A549 (cell line): ENCODE data around the gene OR7A10. TPM values are rescaled to one million over a fixed set of nuclear protein-coding genes. Genes with fewer than 3 reads are reported as not detected.

Experiments
- ATAC-seq, 2 experiments: fragments of 200-7000 bp in 1 of 2; fragments of >200 bp in 1 of 2; cut with Nextera tagmentation in 1 of 2; cut with Tn5 transposase in 1 of 2; 3 replicates each; pipeline versions ENCODE4 v1.8.0 to v1.9.1; 2018 to 2020; ENCODE audit warnings: mild to moderate bottlenecking in 1 of 2, moderate library complexity in 1 of 2
- CTCF ChIA-PET: fragments of 300-600 bp; sonication (Branson Sonifier 250); formaldehyde crosslinking; extraction: SDS; loops from one replicate; lab custom pipeline; 2021; ENCODE audit warnings: antibody characterized with exemption, inconsistent platforms; lab: Yijun Ruan, JAX
- POLR2A ChIA-PET: fragments of 350-600 bp; formaldehyde crosslinking; extraction: SDS; loops from one replicate; lab custom pipeline; 2021; ENCODE audit warnings: antibody characterized with exemption, inconsistent platforms; lab: Yijun Ruan, JAX
- DNase-seq, 2 experiments: peaks; one replicate each; pipeline versions ENCODE4 v3.0.0 to v3.0.0-alpha.2; 2011 to 2016; ENCODE audit warnings: low read depth in 1 of 2, low spot score in 1 of 2
- FAIRE-seq: peaks from 2 replicates; lab custom pipeline; 2011; peaks lifted over from hg19 to GRCh38; lab: Jason Lieb, UNC
- H3K27ac ChIP-seq, 2 experiments: fragments of >200 bp; sonication (Bioruptor Twin); formaldehyde crosslinking; 3 replicates each; pipeline ENCODE4 v1.5.1; 2016 to 2017
- H3K4me1 ChIP-seq: fragments of >200 bp; sonication (Bioruptor Twin); formaldehyde crosslinking; 3 replicates; pipeline ENCODE4 v1.6.1; 2016
- H3K4me2 ChIP-seq: fragments of >200 bp; sonication (Bioruptor Twin); formaldehyde crosslinking; 3 replicates; pipeline ENCODE4 v1.6.1; 2016
- H3K4me3 ChIP-seq: fragments of >200 bp; sonication (Bioruptor Twin); formaldehyde crosslinking; 3 replicates; pipeline ENCODE4 v1.5.1; 2016
- H3K9me3 ChIP-seq: fragments of >200 bp; sonication (Bioruptor Twin); formaldehyde crosslinking; 3 replicates; pipeline ENCODE4 v1.6.1; 2016
- CHD2 ChIP-seq: fragments of 150-350 bp; IDR thresholded peaks from 2 replicates; pipeline ENCODE4 v1.6.1; 2014; ENCODE audit warnings: low read length; ENCODE audit not compliant: partially characterized antibody
- EHMT2 ChIP-seq: fragments of 200-600 bp; sonication (generic); IDR thresholded peaks from 2 replicates; pipeline ENCODE4 v1.6.1; 2016; ENCODE audit warnings: antibody characterized with exemption, low read depth, mild to moderate bottlenecking, moderate library complexity
- EP300 ChIP-seq, 2 experiments: fragments of >200 bp; sonication (Bioruptor Twin); formaldehyde crosslinking; IDR thresholded peaks; 2 replicates in 1 of 2; 3 replicates in 1 of 2; pipeline ENCODE4 v1.6.1; 2016 to 2017
- FOSB ChIP-seq: fragments of 250-450 bp; sonication (Bioruptor Pico); IDR thresholded peaks from 2 replicates; pipeline ENCODE4 v1.5.0; 2020; ENCODE audit warnings: mild to moderate bottlenecking, moderate library complexity
- FOXS1 ChIP-seq: fragments of 250-450 bp; sonication (Bioruptor Pico); IDR thresholded peaks from 2 replicates; pipeline ENCODE4 v1.5.0; 2020; ENCODE audit warnings: mild to moderate bottlenecking, moderate library complexity
- HDAC2 ChIP-seq: fragments of 200-600 bp; sonication (generic); IDR thresholded peaks from 2 replicates; pipeline ENCODE4 v1.6.1; 2016
- HOXB5 ChIP-seq: fragments of 250-450 bp; sonication (Bioruptor Pico); IDR thresholded peaks from 2 replicates; pipeline ENCODE4 v1.5.0; 2020; ENCODE audit warnings: mild to moderate bottlenecking, moderate library complexity
- MAFK ChIP-seq: fragments of 450-650 bp; IDR thresholded peaks from 2 replicates; pipeline ENCODE4 v1.6.1; 2014; ENCODE audit not compliant: partially characterized antibody
- MAZ ChIP-seq: fragments of 150-350 bp; IDR thresholded peaks from 2 replicates; pipeline ENCODE4 v1.6.1; 2014; ENCODE audit warnings: antibody characterized with exemption, low read depth, low read length, borderline replicate concordance
- NPAS2 ChIP-seq: fragments of 250-450 bp; sonication (Bioruptor Pico); IDR thresholded peaks from 2 replicates; pipeline ENCODE4 v1.8.0; 2022; ENCODE audit warnings: mild to moderate bottlenecking, moderate library complexity, borderline replicate concordance
- PHF8 ChIP-seq: fragments of 200-600 bp; sonication (generic); IDR thresholded peaks from 2 replicates; pipeline ENCODE4 v1.6.1; 2016; ENCODE audit warnings: low read depth, mild to moderate bottlenecking, antibody characterized with exemption, moderate library complexity, borderline replicate concordance
- POLR2A ChIP-seq: IDR thresholded peaks from 2 replicates; pipeline ENCODE4 v1.6.1; 2012; ENCODE audit warnings: mild to moderate bottlenecking, low read length
- RAD21 ChIP-seq, 2 experiments: fragments of >200 bp in 1 of 2; sonication (Bioruptor Twin) in 1 of 2; formaldehyde crosslinking in 1 of 2; IDR thresholded peaks in 1 of 2; conservative IDR thresholded peaks in 1 of 2; 2 replicates in 1 of 2; 3 replicates in 1 of 2; pipeline ENCODE4 v1.6.1; 2012 to 2018; ENCODE audit warnings: inconsistent platforms in 1 of 2
- RCOR1 ChIP-seq: fragments of 150-350 bp; IDR thresholded peaks from 2 replicates; pipeline ENCODE4 v1.6.1; 2014; ENCODE audit warnings: antibody characterized with exemption, low read length, low read depth
- SMC3 ChIP-seq: fragments of >200 bp; sonication (Bioruptor Twin); formaldehyde crosslinking; IDR thresholded peaks from 3 replicates; pipeline ENCODE4 v1.6.1; 2018; ENCODE audit warnings: inconsistent platforms
- TP53 ChIP-seq: fragments of 250-450 bp; sonication (Bioruptor Pico); IDR thresholded peaks from 2 replicates; pipeline ENCODE4 v1.5.0; 2021; ENCODE audit warnings: mild to moderate bottlenecking, moderate library complexity
- ZFP36 ChIP-seq: fragments of 450-650 bp; IDR thresholded peaks from 2 replicates; pipeline ENCODE4 v1.6.1; 2014; ENCODE audit warnings: borderline replicate concordance; ENCODE audit not compliant: partially characterized antibody
- WGBS: methylation state at CpG from one replicate; pipeline ENCODE4 v1.1.6; 2017; ENCODE audit errors: missing lambda C conversion rate; 5-methylcytosine and 5-hydroxymethylcytosine counted together
- polyA plus RNA-seq, 4 experiments: library from polyadenylated mRNA; depleted of rRNA in 3 of 4; stranded (reverse); fragments of >200 nt; fragmentation: RNase III in 1 of 4; extraction: RNeasy Plus Mini Kit Qiagen cat#74134 plus additional on column Dnase treatment in 1 of 4; gene quantifications; 2 replicates in 3 of 4; 3 replicates in 1 of 4; pipeline ENCODE4 v1.2.3, GENCODE V29; 2011 to 2017
- TF ChIP-seq, protein P1 (sequence below): fragments of 150-350 bp; IDR thresholded peaks from 2 replicates; pipeline ENCODE4 v1.6.1; 2014; ENCODE audit warnings: low read depth, mild to moderate bottlenecking, low read length
- TF ChIP-seq, protein P2 (sequence below): fragments of >200 bp; sonication (Bioruptor Twin); formaldehyde crosslinking; IDR thresholded peaks from 3 replicates; pipeline ENCODE4 v1.6.1; 2016
- TF ChIP-seq, protein P3 (sequence below): fragments of >200 bp; sonication (Bioruptor Twin); formaldehyde crosslinking; IDR thresholded peaks from 3 replicates; pipeline ENCODE4 v1.5.1; 2016

Gene OR7A10
- polyA plus RNA-seq, 2 of the 4 experiments (the other 2 are of a cell fraction), result not detected

DNA sequence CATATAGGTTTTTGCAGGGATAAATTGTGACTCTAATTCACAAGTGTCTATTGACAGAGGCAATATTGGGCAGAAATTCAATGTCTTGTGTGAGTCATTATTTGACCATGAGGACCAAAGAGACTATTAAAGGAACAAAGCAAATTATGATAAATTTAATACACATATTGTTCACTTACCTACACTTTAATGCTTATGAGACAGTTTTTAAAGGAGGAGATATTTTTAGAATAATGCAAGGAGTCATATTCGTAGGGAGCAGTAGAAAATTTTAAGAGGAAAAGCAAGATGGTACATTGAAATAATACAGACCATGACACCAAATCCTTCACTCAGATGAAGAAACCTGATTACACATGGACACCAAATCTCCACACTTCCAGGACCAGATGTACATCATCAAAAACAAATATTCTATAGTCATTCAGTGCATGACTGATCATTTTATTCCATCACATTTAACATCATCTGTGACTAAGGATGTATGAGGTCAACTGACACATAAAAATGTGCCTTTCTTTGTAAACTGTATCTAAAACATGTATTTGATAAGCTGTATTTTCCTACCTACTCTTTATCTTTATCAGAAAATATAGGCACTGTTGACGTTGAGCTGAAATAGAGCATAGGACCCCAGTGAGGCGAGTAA lies 41.4 kb upstream of the OR7A10 start:
- TF ChIP-seq RCOR1 (no peak), MAFK (peak; percentile 13)
- CTCF ChIA-PET, result interaction anchor here (1.4 to 1.9 kb wide), 2 partner anchors 104 to 317 kb away, joined by 7 to 12 read pairs; no protein-coding TSS in a partner anchor
- DNase-seq, result no peak
- no peak overlapping the region for H3K4me2 ChIP-seq
- no peaks in the 10 kb centered on the region for H3K4me1 ChIP-seq
- no peak for ATAC-seq
- 9% methylated on average over 3 of the region's 3 CpGs for WGBS
- POLR2A ChIA-PET, result no interaction called here
- H3K4me3 ChIP-seq, result no peak overlapping the region
- FAIRE-seq, result no peak
- 0 out of 3 replicates have a peak, but pooled peaks cover 4% of the 10 kb centered on the region for H3K9me3 ChIP-seq
- H3K27ac ChIP-seq, result no peak overlapping the region

DNA sequence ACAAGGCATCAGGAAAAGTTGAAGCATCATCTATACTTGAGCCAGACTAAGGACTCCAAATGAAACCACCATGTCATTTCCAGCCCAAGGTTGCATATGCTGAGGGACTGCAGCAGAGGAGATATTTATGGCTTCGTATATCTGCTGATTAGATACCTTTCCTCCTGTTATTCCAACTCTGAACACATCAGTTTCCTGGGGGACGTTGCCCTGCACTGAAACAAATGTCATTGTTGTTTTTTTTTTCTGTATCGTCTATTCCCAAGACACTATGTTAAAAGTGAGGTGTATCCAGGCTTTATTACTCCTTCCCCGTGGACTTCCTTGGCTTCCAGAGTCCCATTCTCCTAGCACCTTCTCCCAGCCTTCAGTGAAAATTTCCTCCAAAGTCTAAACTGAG lies 37.3 kb upstream of the OR7A10 start, which contains the start of gene OR7A17:
OR7A17 (minus strand) TSS at position 101 of the 400 bp plus-strand sequence. CDS start 4,777 bp downstream, outside the sequence.
- ChIA-PET POLR2A (no interaction called here), CTCF (interaction anchor here (1.0 kb wide), 1 partner anchor 312 kb away, joined by 5 read pairs; no protein-coding TSS in a partner anchor)
- Histone ChIP-seq H3K9me3 (0 out of 3 replicates have a peak, but pooled peaks cover 4% of the 10 kb centered on the region), H3K4me3 (no peak within 1 kb of the TSS), H3K4me1 (no peaks in the 10 kb centered on the region)
- DNase-seq, result no peak
- TF ChIP-seq ZFP36, result no peak
- TF ChIP-seq EHMT2, result no peak
- TF ChIP-seq MAZ, result no peak
- TF ChIP-seq, all 56 proteins: peak for 0
- no peak for FAIRE-seq
- no peak within 1 kb of the TSS for H3K27ac ChIP-seq
- no peak for ATAC-seq
- 0% methylated on average over 4 of the region's 4 CpGs for WGBS
- H3K4me2 ChIP-seq, result no peak within 1 kb of the TSS

DNA sequence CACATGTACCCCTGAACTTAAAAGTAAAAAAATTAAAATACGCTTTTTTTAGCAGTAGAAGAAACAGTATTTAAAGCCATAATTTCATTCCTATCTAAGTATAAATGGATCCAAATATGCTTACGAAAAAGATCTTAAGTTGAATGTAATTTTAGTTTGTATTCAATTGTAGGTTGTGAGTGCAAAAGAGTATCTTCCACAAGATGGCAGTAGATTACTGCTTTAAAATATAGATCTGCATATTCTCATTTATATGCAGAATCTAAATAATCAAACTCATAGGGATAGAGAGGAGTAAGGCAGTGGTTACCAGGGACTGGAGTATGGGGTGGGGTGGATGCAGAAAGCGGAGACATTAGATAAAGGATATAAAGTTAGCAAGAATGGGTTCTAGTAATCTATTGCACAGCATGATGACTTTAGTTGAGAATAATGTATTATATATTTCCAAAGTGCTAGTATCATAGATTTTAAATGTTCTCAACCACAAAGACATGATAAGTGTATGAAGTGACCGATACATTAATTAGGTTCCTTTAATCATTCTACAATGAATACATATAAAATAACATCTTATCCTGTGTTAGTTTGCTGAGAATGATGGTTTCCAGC lies 23.0 kb upstream of the OR7A10 start:
- no peak for TF ChIP-seq POLR2A
- no peak for TF ChIP-seq CHD2
- TF ChIP-seq TP53 (CRISPR knock-in tag), result no peak
- TF ChIP-seq HOXB5 (CRISPR knock-in tag), result no peak
- no peak for TF ChIP-seq EP300 (IDR thresholded peaks at IDR 0.05)
- TF ChIP-seq RAD21 (conservative IDR thresholded peaks at IDR 0.05 in 1 of 2, IDR thresholded peaks at IDR 0.05 in 1 of 2), result peak; percentile 49 to 51; a peak in 4 of 5 replicates
- no peak for TF ChIP-seq SMC3
- TF ChIP-seq, protein P1, sequence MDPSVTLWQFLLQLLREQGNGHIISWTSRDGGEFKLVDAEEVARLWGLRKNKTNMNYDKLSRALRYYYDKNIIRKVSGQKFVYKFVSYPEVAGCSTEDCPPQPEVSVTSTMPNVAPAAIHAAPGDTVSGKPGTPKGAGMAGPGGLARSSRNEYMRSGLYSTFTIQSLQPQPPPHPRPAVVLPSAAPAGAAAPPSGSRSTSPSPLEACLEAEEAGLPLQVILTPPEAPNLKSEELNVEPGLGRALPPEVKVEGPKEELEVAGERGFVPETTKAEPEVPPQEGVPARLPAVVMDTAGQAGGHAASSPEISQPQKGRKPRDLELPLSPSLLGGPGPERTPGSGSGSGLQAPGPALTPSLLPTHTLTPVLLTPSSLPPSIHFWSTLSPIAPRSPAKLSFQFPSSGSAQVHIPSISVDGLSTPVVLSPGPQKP, result no peak
- TF ChIP-seq NPAS2 (CRISPR knock-in tag), result no peak
- no peak for TF ChIP-seq HDAC2
- TF ChIP-seq FOXS1, result no peak
- no peak for TF ChIP-seq PHF8
- TF ChIP-seq, protein P2, sequence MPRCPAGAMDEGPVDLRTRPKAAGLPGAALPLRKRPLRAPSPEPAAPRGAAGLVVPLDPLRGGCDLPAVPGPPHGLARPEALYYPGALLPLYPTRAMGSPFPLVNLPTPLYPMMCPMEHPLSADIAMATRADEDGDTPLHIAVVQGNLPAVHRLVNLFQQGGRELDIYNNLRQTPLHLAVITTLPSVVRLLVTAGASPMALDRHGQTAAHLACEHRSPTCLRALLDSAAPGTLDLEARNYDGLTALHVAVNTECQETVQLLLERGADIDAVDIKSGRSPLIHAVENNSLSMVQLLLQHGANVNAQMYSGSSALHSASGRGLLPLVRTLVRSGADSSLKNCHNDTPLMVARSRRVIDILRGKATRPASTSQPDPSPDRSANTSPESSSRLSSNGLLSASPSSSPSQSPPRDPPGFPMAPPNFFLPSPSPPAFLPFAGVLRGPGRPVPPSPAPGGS, result no peak
- TF ChIP-seq FOSB (CRISPR knock-in tag), result no peak
- TF ChIP-seq, protein P3, sequence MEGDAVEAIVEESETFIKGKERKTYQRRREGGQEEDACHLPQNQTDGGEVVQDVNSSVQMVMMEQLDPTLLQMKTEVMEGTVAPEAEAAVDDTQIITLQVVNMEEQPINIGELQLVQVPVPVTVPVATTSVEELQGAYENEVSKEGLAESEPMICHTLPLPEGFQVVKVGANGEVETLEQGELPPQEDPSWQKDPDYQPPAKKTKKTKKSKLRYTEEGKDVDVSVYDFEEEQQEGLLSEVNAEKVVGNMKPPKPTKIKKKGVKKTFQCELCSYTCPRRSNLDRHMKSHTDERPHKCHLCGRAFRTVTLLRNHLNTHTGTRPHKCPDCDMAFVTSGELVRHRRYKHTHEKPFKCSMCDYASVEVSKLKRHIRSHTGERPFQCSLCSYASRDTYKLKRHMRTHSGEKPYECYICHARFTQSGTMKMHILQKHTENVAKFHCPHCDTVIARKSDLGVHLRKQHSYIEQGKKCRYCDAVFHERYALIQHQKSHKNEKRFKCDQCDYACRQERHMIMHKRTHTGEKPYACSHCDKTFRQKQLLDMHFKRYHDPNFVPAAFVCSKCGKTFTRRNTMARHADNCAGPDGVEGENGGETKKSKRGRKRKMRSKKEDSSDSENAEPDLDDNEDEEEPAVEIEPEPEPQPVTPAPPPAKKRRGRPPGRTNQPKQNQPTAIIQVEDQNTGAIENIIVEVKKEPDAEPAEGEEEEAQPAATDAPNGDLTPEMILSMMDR, result peak; percentile 52
- Histone ChIP-seq H3K4me3 (no peak overlapping the region), H3K9me3 (no peaks in the 10 kb centered on the region), H3K27ac (no peak overlapping the region), H3K4me2 (no peak overlapping the region), H3K4me1 (no peaks in the 10 kb centered on the region)
- 13% methylated on average over 4 of the region's 4 CpGs for WGBS
- POLR2A ChIA-PET, result no interaction called here
- ATAC-seq (no peak), DNase-seq (peak; percentile 1 to 7), FAIRE-seq (no peak)
- CTCF ChIA-PET, result no interaction called here
